Smooth muscle cell of trachea (primary cell): ENCODE results near the gene HSFX1. TPM values are rescaled to one million over a fixed set of nuclear protein-coding genes. Genes with fewer than 3 reads are reported as not detected.

ENCODE experiments used
- total RNA-seq: library from RNA; depleted of rRNA; stranded (reverse); fragments of >200 nt; gene quantifications from 2 replicates; pipeline ENCODE4 v1.2.1, GENCODE V29; 2014

HSFX1 gene, protein sequence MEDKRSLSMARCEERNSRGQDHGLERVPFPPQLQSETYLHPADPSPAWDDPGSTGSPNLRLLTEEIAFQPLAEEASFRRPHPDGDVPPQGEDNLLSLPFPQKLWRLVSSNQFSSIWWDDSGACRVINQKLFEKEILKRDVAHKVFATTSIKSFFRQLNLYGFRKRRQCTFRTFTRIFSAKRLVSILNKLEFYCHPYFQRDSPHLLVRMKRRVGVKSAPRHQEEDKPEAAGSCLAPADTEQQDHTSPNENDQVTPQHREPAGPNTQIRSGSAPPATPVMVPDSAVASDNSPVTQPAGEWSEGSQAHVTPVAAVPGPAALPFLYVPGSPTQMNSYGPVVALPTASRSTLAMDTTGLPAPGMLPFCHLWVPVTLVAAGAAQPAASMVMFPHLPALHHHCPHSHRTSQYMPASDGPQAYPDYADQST
- 0.87 and 2.0 TPM in 2 replicates for total RNA-seq

GRCh38 chrX:149773768-149774167 is at the start of gene HSFX1:
Gene HSFX1, plus strand, starts transcription at chrX:149774068. Its CDS starts 614 bp downstream, at chrX:149774682.

GRCh38 chrX:149781727-149782126 is 7.9 kb downstream of the HSFX1 start, which contains the start of gene MAGEA9:
Gene MAGEA9, plus strand, starts transcription at chrX:149781930. Its CDS starts 4,281 bp downstream, at chrX:149786211.

Other genes with a start within 250 kb of the HSFX1 start
- 16.2 and 20.9 TPM in 2 replicates for gene EOLA1, start 233.1 kb upstream of the HSFX1 start, total RNA-seq
- not detected in 2 replicates for gene HSFX3, start 224.1 kb upstream of the HSFX1 start, total RNA-seq
- not detected in 2 replicates for gene MAGEA9B, start 186.6 kb upstream of the HSFX1 start, total RNA-seq
- not detected in 2 replicates for gene HSFX2, start 178.8 kb upstream of the HSFX1 start, total RNA-seq
- 16.4 and 17.7 TPM in 2 replicates for gene TMEM185A, start 142.3 kb upstream of the HSFX1 start, total RNA-seq
- gene MAGEA11, start 62.0 kb upstream of the HSFX1 start, total RNA-seq: under 0.01 TPM in 1 of 2 replicates, not detected in the other
- gene MAGEA9, start 7.9 kb downstream of the HSFX1 start, total RNA-seq: not detected in 2 replicates
- gene MAGEA8, start 107.1 kb downstream of the HSFX1 start, total RNA-seq: not detected in 2 replicates
- not detected in 2 replicates for gene HSFX4, start 155.5 kb downstream of the HSFX1 start, total RNA-seq
- gene EOLA2, start 164.4 kb downstream of the HSFX1 start, total RNA-seq: 18.5 and 19.7 TPM in 2 replicates